K562 (cell line): Measurements from ENCODE around the gene WWC2. TPM values are rescaled to one million over a fixed set of nuclear protein-coding genes. Genes with fewer than 3 reads are reported as not detected.

Experiments used
- ATAC-seq: fragments of 200-7000 bp; cut with Tn5 transposase; 3 replicates; pipeline ENCODE4 v1.9.1; 2020; ENCODE audit warnings: moderate library complexity
- BruUV-seq: library from RNA; stranded (reverse); fragments of 400-500 nt; replicated peaks from 2 replicates; lab custom pipeline; 2021; lab: Mats Ljungman, UMichigan
- CTCF ChIA-PET: fragments of 300-600 bp; formaldehyde crosslinking; extraction: SDS; loops from one replicate; lab custom pipeline; 2021; ENCODE audit warnings: low intra/inter-chr PET ratio; lab: Yijun Ruan, JAX
- POLR2A ChIA-PET: fragments of 300-600, 350-650 bp; sonication (Branson Sonifier 250); formaldehyde crosslinking; extraction: SDS; loops from one replicate; lab custom pipeline; 2021; ENCODE audit warnings: antibody characterized with exemption, inconsistent platforms; lab: Yijun Ruan, JAX
- DNase-seq, 4 experiments: peaks; one replicate each; pipeline versions ENCODE4 v3.0.0 to v3.0.0-alpha.2; 2011 to 2018; ENCODE audit warnings: low spot score in 3 of 4, mixed read lengths in 3 of 4; ENCODE audit errors: extremely low read depth in 1 of 4
- FAIRE-seq: peaks from 2 replicates; lab custom pipeline; 2011; peaks lifted over from hg19 to GRCh38; lab: Jason Lieb, UNC
- H2AFZ ChIP-seq: 2 replicates; pipeline ENCODE4 v1.6.0; 2011; ENCODE audit warnings: low read depth, low read length, control low read depth, inconsistent platforms
- H3K27ac ChIP-seq: fragments of 200-600 bp; 3 replicates; pipeline ENCODE4 v1.8.0; 2011; ENCODE audit warnings: low read depth, mild to moderate bottlenecking, control low read depth, inconsistent platforms, low read length, moderate library complexity, mixed read lengths; ENCODE audit errors: extremely low read depth
- H3K27me3 ChIP-seq, 2 experiments: fragments of 300-600 bp in 1 of 2; 2 replicates in 1 of 2; 3 replicates in 1 of 2; pipeline versions ENCODE4 v1.6.0 to v1.8.0; 2011; ENCODE audit warnings: inconsistent platforms in 2 of 2, low read length in 2 of 2, mild to moderate bottlenecking in 1 of 2, mixed read lengths in 1 of 2, moderate library complexity in 1 of 2; ENCODE audit not compliant: control insufficient read depth in 2 of 2, insufficient read depth in 2 of 2
- H3K36me3 ChIP-seq: fragments of 300-600 bp; 3 replicates; pipeline ENCODE4 v1.8.0; 2011; ENCODE audit warnings: mild to moderate bottlenecking, low read length, inconsistent platforms; ENCODE audit not compliant: control insufficient read depth, insufficient read depth
- H3K4me1 ChIP-seq, 2 experiments: fragments of 200-600 bp in 1 of 2; replicated peaks in 1 of 2; 2 replicates in 1 of 2; 3 replicates in 1 of 2; pipeline versions ENCODE4 v1.5.1 to v1.8.0; 2011; ENCODE audit warnings: inconsistent platforms in 2 of 2, low read length in 2 of 2, mild to moderate bottlenecking in 1 of 2, mixed read lengths in 1 of 2, moderate library complexity in 1 of 2; ENCODE audit not compliant: control insufficient read depth in 2 of 2, insufficient read depth in 2 of 2
- H3K4me2 ChIP-seq: 2 replicates; pipeline ENCODE4 v1.6.1; 2011; ENCODE audit warnings: low read length, control low read depth, inconsistent platforms, mixed read lengths; ENCODE audit not compliant: insufficient read depth
- H3K4me3 ChIP-seq: fragments of 200-600 bp; sonication (generic), shearing (Covaris generic); 2 replicates; pipeline ENCODE4 v1.5.1; 2016; ENCODE audit warnings: control low read depth, inconsistent platforms
- H3K79me2 ChIP-seq: fragments of 200-600 bp; 3 replicates; pipeline ENCODE4 v1.8.0; 2011; ENCODE audit warnings: low read length, inconsistent platforms; ENCODE audit not compliant: control insufficient read depth, insufficient read depth
- H3K9ac ChIP-seq, 2 experiments: 2 replicates each; pipeline versions ENCODE4 v1.6.0 to v1.6.1; 2011; ENCODE audit warnings: low read depth in 2 of 2, low read length in 2 of 2, control low read depth in 1 of 2, inconsistent platforms in 1 of 2, mild to moderate bottlenecking in 1 of 2, mixed read lengths in 1 of 2; ENCODE audit not compliant: insufficient read depth in 1 of 2
- H3K9me1 ChIP-seq: one replicate; pipeline ENCODE4 v1.6.0; 2011; ENCODE audit warnings: inconsistent platforms, mild to moderate bottlenecking, low read length, moderate library complexity; ENCODE audit not compliant: control insufficient read depth, insufficient read depth
- H3K9me3 ChIP-seq: replicated peaks from 2 replicates; pipeline ENCODE4 v1.5.1; 2011; ENCODE audit warnings: low read depth, low read length, inconsistent platforms; ENCODE audit not compliant: control insufficient read depth, insufficient read depth
- H4K20me1 ChIP-seq: replicated peaks from 2 replicates; pipeline ENCODE4 v1.6.1; 2011; ENCODE audit warnings: low read length, inconsistent platforms, mixed read lengths; ENCODE audit not compliant: control insufficient read depth, insufficient read depth
- BCOR ChIP-seq: fragments of 450-650 bp; IDR thresholded peaks from 2 replicates; pipeline ENCODE4 v1.6.1; 2016
- CBFA2T2 ChIP-seq: fragments of 450-650 bp; conservative IDR thresholded peaks from 2 replicates; pipeline ENCODE4 v1.6.1; 2017; ENCODE audit warnings: mild to moderate bottlenecking
- CTCFL ChIP-seq: IDR thresholded peaks from 2 replicates; pipeline ENCODE4 v1.6.1; 2011; ENCODE audit warnings: borderline replicate concordance, low read depth, mild to moderate bottlenecking, moderate library complexity, low read length; ENCODE audit not compliant: insufficient read depth, poor library complexity, severe bottlenecking
- DDX20 ChIP-seq: fragments of 450-650 bp; IDR thresholded peaks from 2 replicates; pipeline ENCODE4 v1.6.1; 2016; ENCODE audit warnings: missing genetic modification characterization, low read depth, mild to moderate bottlenecking, missing compliant biosample characterization, moderate library complexity
- HDGF ChIP-seq: fragments of 450-650 bp; IDR thresholded peaks from 2 replicates; pipeline ENCODE4 v1.6.1; 2016
- HOXB6 ChIP-seq: fragments of 250-450 bp; sonication (Bioruptor Pico); IDR thresholded peaks from 2 replicates; pipeline ENCODE4 v1.5.1; 2022; ENCODE audit warnings: mild to moderate bottlenecking, borderline replicate concordance
- MTA2 ChIP-seq: fragments of 450-650 bp; IDR thresholded peaks from 2 replicates; pipeline ENCODE4 v1.6.1; 2016; ENCODE audit warnings: low read depth
- NCOR1 ChIP-seq: fragments of 450-650 bp; IDR thresholded peaks from 2 replicates; pipeline ENCODE4 v1.6.1; 2016; ENCODE audit warnings: mild to moderate bottlenecking, moderate library complexity
- PTRF ChIP-seq: fragments of 450-650 bp; IDR thresholded peaks from 2 replicates; pipeline ENCODE4 v1.6.1; 2016; ENCODE audit warnings: mild to moderate bottlenecking, missing genetic modification characterization, missing compliant biosample characterization
- RAD51 ChIP-seq: fragments of 450-650 bp; IDR thresholded peaks from 2 replicates; pipeline ENCODE4 v1.7.1; 2016; ENCODE audit warnings: low read depth, mild to moderate bottlenecking, borderline replicate concordance
- RHOXF2B ChIP-seq: fragments of 250-450 bp; sonication (Bioruptor Pico); conservative IDR thresholded peaks from 2 replicates; pipeline ENCODE4 v1.5.1; 2021
- TBL1XR1 ChIP-seq, 2 experiments: IDR thresholded peaks; 2 replicates each; pipeline ENCODE4 v1.6.1; 2012; ENCODE audit warnings: improper control_type of control experiment in 2 of 2, low read length in 2 of 2, mild to moderate bottlenecking in 1 of 2
- USF2 ChIP-seq: sonication (generic); formaldehyde crosslinking; IDR thresholded peaks from 2 replicates; pipeline ENCODE4 v1.5.0; 2020; ENCODE audit warnings: missing genetic modification reagents
- ZBTB9 ChIP-seq: fragments of 450-650 bp; formaldehyde crosslinking; IDR thresholded peaks from 2 replicates; pipeline ENCODE4 v1.4.0; 2020; ENCODE audit warnings: mild to moderate bottlenecking, moderate library complexity
- ZFP36 ChIP-seq: fragments of 150-350 bp; IDR thresholded peaks from 2 replicates; pipeline ENCODE4 v1.6.1; 2018; ENCODE audit warnings: low read length, low read depth; ENCODE audit not compliant: partially characterized antibody
- ZNF354B ChIP-seq: fragments of 250-450 bp; sonication (Bioruptor Pico); IDR thresholded peaks from 2 replicates; pipeline ENCODE4 v1.4.0; 2020
- ZNF76 ChIP-seq: fragments of 250-450 bp; sonication (Bioruptor Pico); IDR thresholded peaks from 2 replicates; pipeline ENCODE4 v1.4.0; 2020; ENCODE audit warnings: mild to moderate bottlenecking, moderate library complexity, borderline replicate concordance
- WGBS: fragments of 100-300 bp; shearing (Covaris generic); methylation state at CpG from one replicate; pipeline ENCODE4 v1.1.6; 2016; ENCODE audit warnings: low coverage, mixed read lengths; ENCODE audit not compliant: insufficient coverage; ENCODE audit errors: missing lambda C conversion rate; 5-methylcytosine and 5-hydroxymethylcytosine counted together
- in situ Hi-C: fragments of 300-500 bp; cut with MboI; formaldehyde crosslinking; loops from 4 replicates; pipeline ENCODE4 v1.15.0; 2018; ENCODE audit warnings: inconsistent platforms, mixed read lengths
- intact Hi-C: fragments of 100-400 bp; cut with micrococcal nuclease; formaldehyde crosslinking; loops from 2 replicates; pipeline ENCODE4 v1.14.2; 2022
- polyA plus RNA-seq, 8 experiments: library from polyadenylated mRNA; depleted of rRNA in 4 of 8; stranded (reverse) in 5 of 8; unstranded in 3 of 8; fragments of >200 nt; fragmentation: Nextera tagmentation in 2 of 8; fragmentation: Illumina TruSeq in 1 of 8; extraction: Ambion mirVana in 2 of 8; extraction: Trizol in 1 of 8; gene quantifications; 2 replicates each; pipeline versions ENCODE4 v1.2.1 to v1.2.3, GENCODE V29; 2011 to 2014; ENCODE audit warnings: inconsistent platforms in 1 of 8, missing spikeins in 1 of 8
- total RNA-seq, 7 experiments: library from RNA; depleted of rRNA in 6 of 7; stranded (reverse); fragments of >200 nt in 6 of 7; fragmentation: Illumina TruSeq in 2 of 7; extraction: Trizol in 2 of 7; gene quantifications; 2 replicates each; pipeline versions ENCODE4 v1.2.1 to v1.2.3, GENCODE V29; 2011 to 2021; ENCODE audit warnings: low replicate concordance in 1 of 7
- TF ChIP-seq, protein P1 (sequence below): sonication (generic); formaldehyde crosslinking; IDR thresholded peaks from 2 replicates; pipeline ENCODE4 v1.8.1; 2022; ENCODE audit warnings: missing genetic modification reagents

Gene WWC2
- total and polyA plus RNA-seq, 9 of the 15 experiments (the other 6 are each of a cell fraction or from before 2014, with no cell fraction given): 3.7 to 39.4 (median 19.6) TPM

GRCh38 chr4:183129125-183129524 is 30.1 kb downstream of the WWC2 start (continued):
- no peak for TF ChIP-seq ZBTB9 (CRISPR knock-in tag)

- H2AFZ ChIP-seq: no peak overlapping the region
- FAIRE-seq: no peak
- ChIA-PET CTCF (interaction anchor here (0.7 kb wide), 1 partner anchor 30 kb away, joined by 5 read pairs; no protein-coding TSS in a partner anchor), POLR2A (interaction anchor here (0.8 kb wide), 1 partner anchor 14 kb away, joined by 3 read pairs; no protein-coding TSS in a partner anchor)
- H3K36me3 ChIP-seq: no peaks in the 10 kb centered on the region
- H3K4me3 ChIP-seq: no peak overlapping the region
- H3K9ac ChIP-seq: no peak overlapping the region
- no peak overlapping the region for H3K4me2 ChIP-seq
- H3K4me1 ChIP-seq: peaks cover 0 to 20% of the 10 kb centered on the region in 2 experiments; a peak in 3 of 5 replicates
- no TSS peak for BruUV-seq
- peak; percentile 77 for ATAC-seq
- H3K9me3 ChIP-seq: no peaks in the 10 kb centered on the region
- DNase-seq: peak in 1 of 4 experiments; percentile 25
- H3K9me1 ChIP-seq: no peaks in the 10 kb centered on the region
- H3K79me2 ChIP-seq: peaks cover 24% of the 10 kb centered on the region; the same call in 2 of the 3 replicates
- no peak overlapping the region for H3K27ac ChIP-seq
- peaks cover 7% of the 10 kb centered on the region; the same call in 1 of the 2 replicates for H4K20me1 ChIP-seq
- intact Hi-C loops (no loop called here), in situ Hi-C loops (no loop called here)
- 33% methylated on average over 2 of the region's 2 CpGs for WGBS
- H3K27me3 ChIP-seq: no peaks in the 10 kb centered on the region
- no peak for TF ChIP-seq ZNF354B
- no peak for TF ChIP-seq ZNF76 (CRISPR knock-in tag)
- TF ChIP-seq CTCFL: no peak
- TF ChIP-seq USF2 (CRISPR knock-in tag): peak; percentile 60
- TF ChIP-seq DDX20 (tag): no peak
- TF ChIP-seq MTA2: no peak
- TF ChIP-seq NCOR1: no peak; the same call in 1 of the 2 replicates
- no peak for TF ChIP-seq ZFP36
- TF ChIP-seq RAD51: peak; percentile 73
- no peak for TF ChIP-seq TBL1XR1 (IDR thresholded peaks at IDR 0.05; ENCODE audit: low read length in 2 of 2)
- TF ChIP-seq BCOR: no peak
- no peak for TF ChIP-seq RHOXF2B (CRISPR knock-in tag)
- TF ChIP-seq CBFA2T2: peak; percentile 31; the same call in 1 of the 2 replicates
- no peak for TF ChIP-seq HOXB6
- no peak for TF ChIP-seq HDGF
- TF ChIP-seq, protein P1, sequence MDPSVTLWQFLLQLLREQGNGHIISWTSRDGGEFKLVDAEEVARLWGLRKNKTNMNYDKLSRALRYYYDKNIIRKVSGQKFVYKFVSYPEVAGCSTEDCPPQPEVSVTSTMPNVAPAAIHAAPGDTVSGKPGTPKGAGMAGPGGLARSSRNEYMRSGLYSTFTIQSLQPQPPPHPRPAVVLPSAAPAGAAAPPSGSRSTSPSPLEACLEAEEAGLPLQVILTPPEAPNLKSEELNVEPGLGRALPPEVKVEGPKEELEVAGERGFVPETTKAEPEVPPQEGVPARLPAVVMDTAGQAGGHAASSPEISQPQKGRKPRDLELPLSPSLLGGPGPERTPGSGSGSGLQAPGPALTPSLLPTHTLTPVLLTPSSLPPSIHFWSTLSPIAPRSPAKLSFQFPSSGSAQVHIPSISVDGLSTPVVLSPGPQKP: no peak
- no peak for TF ChIP-seq PTRF (tag)
Observed at GRCh38 chr4:183129675-183130074, 30.6 kb downstream of the WWC2 start.
